A549 (cell line): ENCODE results near the gene ENGASE. TPM values are rescaled to one million over a fixed set of nuclear protein-coding genes. Genes with fewer than 3 reads are reported as not detected.

Source experiments
- ATAC-seq, 2 experiments: fragments of 200-7000 bp in 1 of 2; fragments of >200 bp in 1 of 2; cut with Nextera tagmentation in 1 of 2; cut with Tn5 transposase in 1 of 2; 3 replicates each; pipeline versions ENCODE4 v1.8.0 to v1.9.1; 2018 to 2020; ENCODE audit warnings: mild to moderate bottlenecking in 1 of 2, moderate library complexity in 1 of 2
- CTCF ChIA-PET: fragments of 300-600 bp; sonication (Branson Sonifier 250); formaldehyde crosslinking; extraction: SDS; loops from one replicate; lab custom pipeline; 2021; ENCODE audit warnings: antibody characterized with exemption, inconsistent platforms; lab: Yijun Ruan, JAX
- POLR2A ChIA-PET: fragments of 350-600 bp; formaldehyde crosslinking; extraction: SDS; loops from one replicate; lab custom pipeline; 2021; ENCODE audit warnings: antibody characterized with exemption, inconsistent platforms; lab: Yijun Ruan, JAX
- DNase-seq, 2 experiments: peaks; one replicate each; pipeline versions ENCODE4 v3.0.0 to v3.0.0-alpha.2; 2011 to 2016; ENCODE audit warnings: low read depth in 1 of 2, low spot score in 1 of 2
- FAIRE-seq: peaks from 2 replicates; lab custom pipeline; 2011; peaks lifted over from hg19 to GRCh38; lab: Jason Lieb, UNC
- H3K27ac ChIP-seq, 2 experiments: fragments of >200 bp; sonication (Bioruptor Twin); formaldehyde crosslinking; 3 replicates each; pipeline ENCODE4 v1.5.1; 2016 to 2017
- H3K4me1 ChIP-seq: fragments of >200 bp; sonication (Bioruptor Twin); formaldehyde crosslinking; 3 replicates; pipeline ENCODE4 v1.6.1; 2016
- H3K4me2 ChIP-seq: fragments of >200 bp; sonication (Bioruptor Twin); formaldehyde crosslinking; 3 replicates; pipeline ENCODE4 v1.6.1; 2016
- H3K4me3 ChIP-seq: fragments of >200 bp; sonication (Bioruptor Twin); formaldehyde crosslinking; 3 replicates; pipeline ENCODE4 v1.5.1; 2016
- H3K9me3 ChIP-seq: fragments of >200 bp; sonication (Bioruptor Twin); formaldehyde crosslinking; 3 replicates; pipeline ENCODE4 v1.6.1; 2016
- ATOH8 ChIP-seq: fragments of 250-450 bp; sonication (Bioruptor Pico); IDR thresholded peaks from 2 replicates; pipeline ENCODE4 v1.5.0; 2020; ENCODE audit warnings: low read depth, mild to moderate bottlenecking, moderate library complexity
- BCL3 ChIP-seq: fragments of >200 bp; sonication (Bioruptor Twin); formaldehyde crosslinking; IDR thresholded peaks from 3 replicates; pipeline ENCODE4 v1.6.1; 2016
- E2F6 ChIP-seq: IDR thresholded peaks from 2 replicates; pipeline ENCODE4 v1.6.1; 2012; ENCODE audit warnings: low read depth, borderline replicate concordance
- EHF ChIP-seq: fragments of 250-450 bp; sonication (Bioruptor Pico); IDR thresholded peaks from 2 replicates; pipeline ENCODE4 v1.5.0; 2020; ENCODE audit warnings: mild to moderate bottlenecking
- EP300 ChIP-seq, 2 experiments: fragments of >200 bp; sonication (Bioruptor Twin); formaldehyde crosslinking; IDR thresholded peaks; 2 replicates in 1 of 2; 3 replicates in 1 of 2; pipeline ENCODE4 v1.6.1; 2016 to 2017
- ESRRA ChIP-seq: fragments of 150-350 bp; IDR thresholded peaks from 2 replicates; pipeline ENCODE4 v1.6.1; 2014; ENCODE audit warnings: mild to moderate bottlenecking, low read length, borderline replicate concordance
- FOSB ChIP-seq: fragments of 250-450 bp; sonication (Bioruptor Pico); IDR thresholded peaks from 2 replicates; pipeline ENCODE4 v1.5.0; 2020; ENCODE audit warnings: mild to moderate bottlenecking, moderate library complexity
- FOSL2 ChIP-seq, 2 experiments: fragments of 450-650 bp in 1 of 2; fragments of >200 bp in 1 of 2; sonication (Bioruptor Twin) in 1 of 2; formaldehyde crosslinking; IDR thresholded peaks; 2 replicates each; pipeline versions ENCODE4 v1.5.0 to v1.6.1; 2016 to 2020; ENCODE audit warnings: mild to moderate bottlenecking in 1 of 2, moderate library complexity in 1 of 2
- GATA3 ChIP-seq: IDR thresholded peaks from 2 replicates; pipeline ENCODE4 v1.6.1; 2012; ENCODE audit warnings: borderline replicate concordance
- HDAC2 ChIP-seq: fragments of 200-600 bp; sonication (generic); IDR thresholded peaks from 2 replicates; pipeline ENCODE4 v1.6.1; 2016
- HEYL ChIP-seq: fragments of 250-450 bp; sonication (Bioruptor Pico); IDR thresholded peaks from 2 replicates; pipeline ENCODE4 v1.8.0; 2021; ENCODE audit warnings: mild to moderate bottlenecking, moderate library complexity
- HMGXB4 ChIP-seq: fragments of 250-450 bp; sonication (Bioruptor Pico); IDR thresholded peaks from 2 replicates; pipeline ENCODE4 v1.5.0; 2021; ENCODE audit warnings: mild to moderate bottlenecking, moderate library complexity, borderline replicate concordance
- HOXA7 ChIP-seq: fragments of 250-450 bp; sonication (Bioruptor Pico); IDR thresholded peaks from 2 replicates; pipeline ENCODE4 v1.5.0; 2020; ENCODE audit warnings: mild to moderate bottlenecking, moderate library complexity
- HOXB5 ChIP-seq: fragments of 250-450 bp; sonication (Bioruptor Pico); IDR thresholded peaks from 2 replicates; pipeline ENCODE4 v1.5.0; 2020; ENCODE audit warnings: mild to moderate bottlenecking, moderate library complexity
- JUN ChIP-seq, 2 experiments: fragments of >200 bp; sonication (Bioruptor Twin); formaldehyde crosslinking; IDR thresholded peaks; 2 replicates in 1 of 2; 3 replicates in 1 of 2; pipeline ENCODE4 v1.6.1; 2016 to 2017
- KDM1A ChIP-seq: fragments of 200-600 bp; sonication (generic); IDR thresholded peaks from 2 replicates; pipeline ENCODE4 v1.6.1; 2016; ENCODE audit warnings: low read depth, mild to moderate bottlenecking
- MAX ChIP-seq: IDR thresholded peaks from 2 replicates; pipeline ENCODE4 v1.6.1; 2012
- NFE2L2 ChIP-seq: fragments of 150-350 bp; conservative IDR thresholded peaks from 2 replicates; pipeline ENCODE4 v1.6.1; 2014; ENCODE audit warnings: low read length
- REST ChIP-seq: fragments of 200-600 bp; sonication (generic); IDR thresholded peaks from 2 replicates; pipeline ENCODE4 v1.6.1; 2016; ENCODE audit warnings: antibody characterized with exemption, mild to moderate bottlenecking, moderate library complexity
- TP53 ChIP-seq: fragments of 250-450 bp; sonication (Bioruptor Pico); IDR thresholded peaks from 2 replicates; pipeline ENCODE4 v1.5.0; 2021; ENCODE audit warnings: mild to moderate bottlenecking, moderate library complexity
- WGBS: methylation state at CpG from one replicate; pipeline ENCODE4 v1.1.6; 2017; ENCODE audit errors: missing lambda C conversion rate; 5-methylcytosine and 5-hydroxymethylcytosine counted together
- polyA plus RNA-seq, 4 experiments: library from polyadenylated mRNA; depleted of rRNA in 3 of 4; stranded (reverse); fragments of >200 nt; fragmentation: RNase III in 1 of 4; extraction: RNeasy Plus Mini Kit Qiagen cat#74134 plus additional on column Dnase treatment in 1 of 4; gene quantifications; 2 replicates in 3 of 4; 3 replicates in 1 of 4; pipeline ENCODE4 v1.2.3, GENCODE V29; 2011 to 2017

ENGASE gene
- polyA plus RNA-seq, 2 of the 4 experiments (the other 2 are of a cell fraction), result 13.4 to 41.7 TPM

- WGBS, result 92% methylated on average over 30 of the region's 31 CpGs
- no peak overlapping the region for H3K27ac ChIP-seq
- H3K4me1 ChIP-seq, result no peaks in the 10 kb centered on the region
- FAIRE-seq, result no peak
- H3K4me3 ChIP-seq, result no peak overlapping the region
- TF ChIP-seq FOSL2 (IDR thresholded peaks at IDR 0.05) (no peak), FOSL2 (CRISPR knock-in tag; IDR thresholded peaks at IDR 0.05) (no peak), HOXB5 (CRISPR knock-in tag) (no peak), EP300 (IDR thresholded peaks at IDR 0.05) (no peak), HOXA7 (no peak), TP53 (CRISPR knock-in tag) (no peak), E2F6 (no peak), GATA3 (no peak), EHF (CRISPR knock-in tag) (no peak), KDM1A (no peak), ESRRA (no peak), MAX (no peak), HDAC2 (no peak), FOSB (no peak)
- no peak overlapping the region for H3K4me2 ChIP-seq
- no peak for ATAC-seq
- DNase-seq, result no peak
- H3K9me3 ChIP-seq, result no peaks in the 10 kb centered on the region
- CTCF ChIA-PET, result interaction anchor here (0.6 to 19.8 kb wide), 22 partner anchors 10 to 624 kb away, joined by 3 to 555 read pairs (median 10); partner anchors contain the start of gene ENGASE
- POLR2A ChIA-PET, result no interaction called here
These were observed 9.9 kb downstream of the ENGASE start for GRCh38 chr17:79084291-79085153.

- 92% methylated on average over 29 of the region's 30 CpGs for WGBS
- TF ChIP-seq ATOH8 (no peak), REST (no peak), TP53 (CRISPR knock-in tag) (no peak), BCL3 (no peak), JUN (IDR thresholded peaks at IDR 0.05) (no peak), HMGXB4 (no peak), NFE2L2 (no peak), HEYL (no peak)
- ATAC-seq (no peak), DNase-seq (no peak), FAIRE-seq (no peak)
- Histone ChIP-seq H3K27ac (no peak overlapping the region), H3K4me3 (no peak overlapping the region), H3K4me1 (no peaks in the 10 kb centered on the region), H3K4me2 (no peak overlapping the region), H3K9me3 (no peaks in the 10 kb centered on the region)
- ChIA-PET CTCF (interaction anchor here (0.7 to 19.8 kb wide), 24 partner anchors 9 to 623 kb away, joined by 3 to 555 read pairs (median 10); partner anchors contain the start of gene ENGASE), POLR2A (no interaction called here)
These were observed 10.7 kb downstream of the ENGASE start for GRCh38 chr17:79085154-79085920.
